HK-2 (cell line): ENCODE measurements around the gene GRWD1.

Experiments
- DNase-seq: peaks from one replicate; pipeline ENCODE4 v3.0.0-alpha.2; 2018; ENCODE audit not compliant: unreplicated experiment

Gene GRWD1

GRCh38 chr19:48456864-48457263 lies 11.1 kb downstream of the GRWD1 start:
- DNase-seq, result no peak

- no peak for DNase-seq
Observed at GRCh38 chr19:48458016-48458415, 12.2 kb downstream of the GRWD1 start.

- no peak for DNase-seq
Observed at GRCh38 chr19:48461651-48461981, 15.8 kb downstream of the GRWD1 start.

- no peak for DNase-seq
Observed at GRCh38 chr19:48461982-48462655, 16.3 kb downstream of the GRWD1 start.

- DNase-seq, result no peak
Observed at GRCh38 chr19:48465215-48465614, 19.4 kb downstream of the GRWD1 start.

- peak; percentile 80 for DNase-seq
Observed at GRCh38 chr19:48466561-48467325, 21.0 kb downstream of the GRWD1 start.

GRCh38 chr19:48468772-48469288 lies 23.0 kb downstream of the GRWD1 start:
- DNase-seq, result peak; percentile 99

GRCh38 chr19:48469289-48469881 lies 23.6 kb downstream of the GRWD1 start, which contains the start of gene CYTH2:
Gene CYTH2 (plus strand): TSS chr19:48469369. CDS start chr19:48469508, 139 bp downstream.
- peak; percentile 88 for DNase-seq

- DNase-seq, result no peak
Observed at GRCh38 chr19:48469934-48470680, 24.3 kb downstream of the GRWD1 start.

- DNase-seq, result no peak
Observed at GRCh38 chr19:48470856-48471255, 25.1 kb downstream of the GRWD1 start.

GRCh38 chr19:48471836-48472235 lies 26.1 kb downstream of the GRWD1 start:
- DNase-seq, result no peak

- no peak for DNase-seq
Observed at GRCh38 chr19:48473161-48473966, 27.6 kb downstream of the GRWD1 start.

GRCh38 chr19:48474084-48474592 lies 28.4 kb downstream of the GRWD1 start:
- no peak for DNase-seq

- no peak for DNase-seq
Observed at GRCh38 chr19:48475369-48476068, 29.7 kb downstream of the GRWD1 start.

- no peak for DNase-seq
Observed at GRCh38 chr19:48476176-48476575, 30.4 kb downstream of the GRWD1 start.

- DNase-seq, result no peak
Observed at GRCh38 chr19:48477067-48477685, 31.4 kb downstream of the GRWD1 start.

GRCh38 chr19:48477698-48478338 lies 32.0 kb downstream of the GRWD1 start:
- no peak for DNase-seq

GRCh38 chr19:48478339-48479256 lies 32.8 kb downstream of the GRWD1 start:
- DNase-seq, result no peak
